H1 (cell line): ENCODE data around the gene KCNJ4. TPM values are rescaled to one million over a fixed set of nuclear protein-coding genes. Genes with fewer than 3 reads are reported as not detected.

Source experiments
- CTCF ChIA-PET: fragments of 300-600 bp; sonication (Branson Sonifier 250); formaldehyde crosslinking; loops from one replicate; lab custom pipeline; 2021; ENCODE audit not compliant: partially characterized antibody; lab: Charles Lee
- POLR2A ChIA-PET: fragments of 300-600 bp; sonication (Branson Sonifier 250); formaldehyde crosslinking; loops from one replicate; lab custom pipeline; 2021; ENCODE audit warnings: inconsistent platforms; ENCODE audit not compliant: partially characterized antibody; lab: Charles Lee
- DNase-seq, 2 experiments: peaks; one replicate each; pipeline versions ENCODE4 v3.0.0 to v3.0.0-alpha.2; 2010 to 2022; ENCODE audit warnings: low spot score in 2 of 2, low read depth in 1 of 2, mixed read lengths in 1 of 2
- FAIRE-seq: peaks from 2 replicates; lab custom pipeline; 2011; peaks lifted over from hg19 to GRCh38; lab: Jason Lieb, UNC
- H2AFZ ChIP-seq: 2 replicates; pipeline ENCODE4 v1.8.1; 2012; ENCODE audit warnings: low read length, inconsistent platforms
- H2AK5ac ChIP-seq: 2 replicates; pipeline ENCODE4 v1.6.1; 2013; ENCODE audit warnings: low read depth, low read length
- H2BK120ac ChIP-seq: replicated peaks from 2 replicates; pipeline ENCODE3; 2013; ENCODE audit warnings: low read depth, low read length, inconsistent platforms
- H2BK12ac ChIP-seq: 2 replicates; pipeline ENCODE4 v1.6.1; 2013; ENCODE audit warnings: low read depth, low read length
- H2BK15ac ChIP-seq: 2 replicates; pipeline ENCODE4 v1.6.1; 2013; ENCODE audit warnings: low read length
- H2BK20ac ChIP-seq: 2 replicates; pipeline ENCODE4 v1.6.1; 2013; ENCODE audit warnings: low read length
- H2BK5ac ChIP-seq: 2 replicates; pipeline ENCODE4 v1.6.1; 2013; ENCODE audit warnings: low read depth, low read length
- H3K14ac ChIP-seq: 2 replicates; pipeline ENCODE4 v1.6.1; 2013; ENCODE audit warnings: inconsistent platforms; ENCODE audit not compliant: insufficient read length
- H3K18ac ChIP-seq: 2 replicates; pipeline ENCODE4 v1.6.1; 2013; ENCODE audit warnings: low read length; ENCODE audit errors: extremely low read depth
- H3K23ac ChIP-seq: 2 replicates; pipeline ENCODE4 v1.6.1; 2013; ENCODE audit warnings: inconsistent platforms; ENCODE audit not compliant: insufficient read length
- H3K23me2 ChIP-seq: 2 replicates; pipeline ENCODE4 v1.6.1; 2013; ENCODE audit warnings: low read depth, low read length
- H3K27ac ChIP-seq: 2 replicates; pipeline ENCODE4 v1.6.1; 2011; ENCODE audit warnings: low read depth, low read length, inconsistent platforms
- H3K27me3 ChIP-seq, 4 experiments: replicated peaks in 1 of 4; 1 replicate in 1 of 4; 2 replicates in 3 of 4; pipeline versions ENCODE4 v1.6.1 to v1.8.1; 2011 to 2013; ENCODE audit warnings: low read length in 3 of 4, mild to moderate bottlenecking in 3 of 4, inconsistent platforms in 2 of 4, mixed read lengths in 2 of 4, moderate library complexity in 1 of 4; ENCODE audit not compliant: control insufficient read depth in 3 of 4, insufficient read depth in 3 of 4; ENCODE audit errors: extremely low read depth in 1 of 4
- H3K36me3 ChIP-seq, 4 experiments: 2 replicates each; pipeline versions ENCODE4 v1.6.1 to v1.8.1; 2011 to 2013; ENCODE audit warnings: mild to moderate bottlenecking in 4 of 4, low read length in 3 of 4, moderate library complexity in 2 of 4, control low read depth in 1 of 4, inconsistent platforms in 1 of 4; ENCODE audit not compliant: insufficient read depth in 4 of 4, control insufficient read depth in 2 of 4
- H3K4ac ChIP-seq: replicated peaks from 2 replicates; pipeline ENCODE3; 2013; ENCODE audit warnings: low read length, low read depth, mixed read lengths, inconsistent platforms; ENCODE audit not compliant: insufficient read length
- H3K4me1 ChIP-seq, 4 experiments: replicated peaks in 1 of 4; 1 replicate in 1 of 4; 2 replicates in 3 of 4; pipeline versions ENCODE4 v1.6.1 to v1.8.1; 2011 to 2013; ENCODE audit warnings: low read length in 3 of 4, inconsistent platforms in 2 of 4, mixed read lengths in 1 of 4; ENCODE audit not compliant: insufficient read depth in 4 of 4, control insufficient read depth in 3 of 4
- H3K4me2 ChIP-seq, 2 experiments: 2 replicates each; pipeline versions ENCODE4 v1.6.1 to v1.8.1; 2011 to 2013; ENCODE audit warnings: low read depth in 2 of 2, low read length in 2 of 2, control low read depth in 1 of 2, inconsistent platforms in 1 of 2, mild to moderate bottlenecking in 1 of 2; ENCODE audit not compliant: insufficient read depth in 1 of 2
- H3K4me3 ChIP-seq, 4 experiments: fragments of 200-600, 300-600 bp in 1 of 4; sonication (generic), shearing (Covaris generic), sonication (Bioruptor Twin) in 1 of 4; 2 replicates each; pipeline versions ENCODE4 v1.5.1 to v1.8.1; 2011 to 2016; ENCODE audit warnings: low read length in 4 of 4, low read depth in 3 of 4, control low read depth in 2 of 4, inconsistent platforms in 2 of 4, mild to moderate bottlenecking in 2 of 4, mixed read lengths in 1 of 4, moderate library complexity in 1 of 4; ENCODE audit not compliant: insufficient read depth in 2 of 4; ENCODE audit errors: extremely low read depth in 1 of 4
- H3K56ac ChIP-seq: replicated peaks from 2 replicates; pipeline ENCODE3; 2013; ENCODE audit warnings: low read depth, mild to moderate bottlenecking, mixed read lengths, low read length, inconsistent platforms; ENCODE audit not compliant: insufficient read length
- H3K79me1 ChIP-seq: 2 replicates; pipeline ENCODE4 v1.6.1; 2013; ENCODE audit warnings: low read depth, low read length, control low read depth
- H3K79me2 ChIP-seq, 2 experiments: 2 replicates each; pipeline versions ENCODE4 v1.6.1 to v1.8.1; 2012 to 2013; ENCODE audit warnings: low read length in 2 of 2, mild to moderate bottlenecking in 2 of 2, inconsistent platforms in 1 of 2; ENCODE audit not compliant: insufficient read depth in 2 of 2, control insufficient read depth in 1 of 2
- H3K9ac ChIP-seq, 4 experiments: replicated peaks in 1 of 4; 1 replicate in 1 of 4; 2 replicates in 3 of 4; pipeline versions ENCODE4 v1.6.1 to v1.8.1; 2011 to 2013; ENCODE audit warnings: low read depth in 3 of 4, low read length in 3 of 4, control low read depth in 2 of 4, mild to moderate bottlenecking in 2 of 4, moderate library complexity in 2 of 4, inconsistent platforms in 1 of 4; ENCODE audit errors: extremely low read depth in 1 of 4
- H3K9me3 ChIP-seq, 2 experiments: 2 replicates each; pipeline versions ENCODE4 v1.6.1 to v1.8.1; 2012 to 2013; ENCODE audit warnings: mild to moderate bottlenecking in 2 of 2, moderate library complexity in 2 of 2, control low read depth in 1 of 2, inconsistent platforms in 1 of 2, low read depth in 1 of 2, low read length in 1 of 2, mixed read lengths in 1 of 2; ENCODE audit not compliant: insufficient read depth in 2 of 2
- H4K20me1 ChIP-seq, 2 experiments: replicated peaks in 1 of 2; 2 replicates each; pipeline versions ENCODE3 to v1.8.1; 2011 to 2013; ENCODE audit warnings: inconsistent platforms in 2 of 2, low read length in 2 of 2, mild to moderate bottlenecking in 1 of 2; ENCODE audit not compliant: insufficient read depth in 2 of 2, control insufficient read depth in 1 of 2
- H4K5ac ChIP-seq: 2 replicates; pipeline ENCODE4 v1.6.1; 2013; ENCODE audit warnings: low read length, low read depth, mixed read lengths, inconsistent platforms; ENCODE audit not compliant: insufficient read length
- H4K8ac ChIP-seq: 2 replicates; pipeline ENCODE4 v1.8.0; 2013; ENCODE audit warnings: mild to moderate bottlenecking, moderate library complexity, low read length, inconsistent platforms; ENCODE audit not compliant: insufficient read depth; ENCODE audit errors: extremely low read depth
- H4K91ac ChIP-seq: replicated peaks from 2 replicates; pipeline ENCODE3; 2013; ENCODE audit warnings: low read length, mixed read lengths, inconsistent platforms; ENCODE audit not compliant: insufficient read length
- ATF3 ChIP-seq: IDR thresholded peaks from 2 replicates; pipeline ENCODE4 v1.6.1; 2011; ENCODE audit warnings: low read depth, mild to moderate bottlenecking, low read length; ENCODE audit not compliant: insufficient read depth
- CHD1 ChIP-seq: IDR thresholded peaks from 2 replicates; pipeline ENCODE4 v1.6.1; 2012; ENCODE audit warnings: low read depth, low read length, improper control_type of control experiment
- MAFK ChIP-seq: IDR thresholded peaks from 2 replicates; pipeline ENCODE4 v1.6.1; 2012; ENCODE audit warnings: low read depth, mild to moderate bottlenecking, improper control_type of control experiment, low read length
- RNF2 ChIP-seq: fragments of 200-900, 300-1000 bp; sonication (generic); IDR thresholded peaks from 2 replicates; pipeline ENCODE4 v1.7.1; 2016; ENCODE audit warnings: borderline replicate concordance, low read depth, mild to moderate bottlenecking, antibody characterized with exemption, low read length; ENCODE audit not compliant: poor library complexity, severe bottlenecking; ENCODE audit errors: missing control alignments
- WGBS, 2 experiments: shearing (Covaris generic) in 1 of 2; methylation state at CpG; one replicate each; pipeline versions ENCODE4 v1.1.6 to v1.1.7; 2013 to 2015; ENCODE audit warnings: low lambda C conversion rate in 2 of 2, mixed read lengths in 2 of 2, inconsistent platforms in 1 of 2, low coverage in 1 of 2, missing lambda C conversion rate in 1 of 2; ENCODE audit not compliant: insufficient replicate concordance in 2 of 2, insufficient coverage in 1 of 2, insufficient read length in 1 of 2; ENCODE audit errors: extremely low coverage in 1 of 2, missing lambda C conversion rate in 1 of 2; 5-methylcytosine and 5-hydroxymethylcytosine counted together
- polyA plus RNA-seq, 7 experiments: library from polyadenylated mRNA; depleted of rRNA in 3 of 7; stranded (reverse) in 5 of 7; unstranded in 2 of 7; fragments of >200 nt in 5 of 7; fragments of 200-250 nt in 2 of 7; gene quantifications; 1 replicate in 5 of 7; 2 replicates in 1 of 7; 4 replicates in 1 of 7; pipeline versions ENCODE4 v1.2.1 to v1.2.3, GENCODE V29; 2011 to 2013; ENCODE audit warnings: missing spikeins in 2 of 7, mixed read lengths in 2 of 7
- total RNA-seq: library from RNA; stranded (reverse); fragmentation: NEBNext Ultra II Directional; extraction: Animal tissue kit (Norgen Biotek cat#: 25700); gene quantifications from 2 replicates; pipeline ENCODE4 v1.2.1, GENCODE V29; 2021

The KCNJ4 gene
- total and polyA plus RNA-seq, 2 of the 8 experiments (the other 6 are each of a cell fraction or from before 2014, with no cell fraction given): 1.4 to 2.2 TPM

- Histone ChIP-seq H4K91ac (no peak overlapping the region), H2AK5ac (no peak overlapping the region), H3K79me1 (no peaks in the 10 kb centered on the region), H3K27ac (no peak overlapping the region), H2BK120ac (no peak overlapping the region), H4K8ac (no peak overlapping the region; the same call in 1 of the 2 replicates), H3K79me2 (no peaks in the 10 kb centered on the region), H2BK15ac (peak overlapping the region; percentile 92), H2BK20ac (peak overlapping the region; percentile 86; the same call in 1 of the 2 replicates), H4K5ac (no peak overlapping the region), H4K20me1 (no peaks in the 10 kb centered on the region), H3K23ac (no peak overlapping the region), H3K4ac (no peak overlapping the region)
- CTCF ChIA-PET: interaction anchor here (0.6 to 3.6 kb wide), 4 partner anchors 10 to 28 kb away, joined by 3 to 35 read pairs (median 16); no protein-coding TSS in a partner anchor
- no peak for FAIRE-seq
- POLR2A ChIA-PET: interaction anchor here (0.5 to 2.8 kb wide), 10 partner anchors 8 to 79 kb away, joined by 3 to 7 read pairs (median 3); no protein-coding TSS in a partner anchor
- 87% methylated on average over 18 of the region's 18 CpGs; no CpG with 5 or more reads in 1 of the 2 experiments for WGBS, 2 experiments
- TF ChIP-seq MAFK: no peak
- TF ChIP-seq RNF2: no peak
- TF ChIP-seq ATF3: no peak
- TF ChIP-seq CHD1: no peak
- TF ChIP-seq, all 59 proteins: peak for 0
- Histone ChIP-seq H3K23me2 (0 out of 2 replicates have a peak, but pooled peaks cover 3% of the 10 kb centered on the region), H2AFZ (no peak overlapping the region), H3K18ac (peak overlapping the region; percentile 81; the same call in 1 of the 2 replicates), H3K14ac (no peak overlapping the region), H3K27me3 (no peaks in the 10 kb centered on the region), H3K9ac (no peak overlapping the region), H3K56ac (no peak overlapping the region), H3K36me3 (no peaks in the 10 kb centered on the region), H3K4me2 (no peak overlapping the region), H3K4me1 (peaks cover 3 to 21% (median 11%) of the 10 kb centered on the region in 4 experiments; a peak in 6 of 7 replicates), H2BK5ac (peak overlapping the region; percentile 39; the same call in 1 of the 2 replicates), H3K9me3 (no peaks in the 10 kb centered on the region), H3K4me3 (no peak overlapping the region), H2BK12ac (peak overlapping the region; percentile 94; the same call in 1 of the 2 replicates)
- no peak for DNase-seq
These were observed 31.2 kb downstream of the KCNJ4 start for GRCh38 chr22:38423512-38424503.
